GM19239 (cell line): Measurements from ENCODE around the gene ABCB6.

Source experiments
- DNase-seq: peaks from one replicate; pipeline ENCODE4 v3.0.0; 2011; ENCODE audit warnings: low spot score; ENCODE audit not compliant: insufficient read length
- FAIRE-seq: peaks from 2 replicates; lab custom pipeline; 2011; peaks lifted over from hg19 to GRCh38; lab: Jason Lieb, UNC

Gene ABCB6

GRCh38 chr2:219246559-219246958, 27.8 kb upstream of the ABCB6 start:
- no peak for FAIRE-seq

DNA sequence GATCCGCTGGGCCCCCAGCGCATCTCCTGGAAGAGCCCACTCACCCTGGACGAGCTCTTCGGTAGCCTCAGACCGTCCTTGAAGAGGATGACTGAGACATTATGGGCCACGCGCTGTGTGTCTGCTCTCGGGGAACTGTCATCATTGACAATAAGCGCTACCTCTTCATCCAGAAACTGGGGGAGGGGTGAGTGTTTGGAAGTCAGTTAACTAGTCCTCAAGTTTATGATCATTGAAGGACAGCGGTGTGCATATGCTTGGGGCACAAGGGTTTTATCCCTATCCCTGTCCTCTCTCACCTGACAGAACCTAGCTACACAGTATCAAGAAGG, 27.1 kb upstream of the ABCB6 start:
- FAIRE-seq = peak; percentile 48
- DNase-seq = no peak

More at GRCh38 chr2:219246559-219246958, 27.8 kb upstream of the ABCB6 start:
- DNase-seq = no peak

DNA sequence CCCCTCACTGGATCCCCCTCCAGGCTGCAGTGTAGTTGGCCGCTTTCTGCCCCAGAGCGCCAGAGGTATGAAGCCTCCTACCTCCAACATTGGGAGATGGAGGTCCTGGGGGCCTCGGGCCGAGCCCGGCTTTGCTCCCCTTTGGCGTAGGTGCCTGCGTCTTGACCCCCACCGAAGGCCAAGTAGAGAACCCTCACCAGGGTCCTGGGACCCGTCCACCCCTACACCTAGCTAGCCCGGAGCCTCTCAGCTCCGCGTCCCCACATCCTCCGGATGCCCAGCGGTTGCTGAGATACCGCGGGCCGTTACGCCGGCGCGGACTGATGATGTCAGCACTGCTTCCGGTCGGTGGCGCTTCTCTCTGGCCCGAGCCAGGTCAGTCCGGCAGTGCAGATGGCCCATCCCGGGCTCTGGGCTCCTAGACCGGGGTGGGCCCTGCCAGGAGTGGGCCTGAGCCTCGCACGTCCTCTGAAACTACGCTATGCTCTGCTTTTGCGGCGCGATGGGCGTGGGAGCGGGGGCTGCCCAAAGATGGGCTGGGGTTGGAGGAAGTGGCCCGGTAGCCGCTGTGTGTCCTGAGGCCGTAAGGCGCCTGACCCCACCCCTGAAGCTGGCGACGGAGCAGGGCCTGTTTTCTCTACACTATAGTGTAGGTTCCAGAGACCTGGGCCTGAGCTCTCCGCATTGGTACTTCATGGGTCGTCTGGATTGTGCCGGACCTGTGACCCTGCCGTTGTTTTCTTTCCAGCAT, 26.6 kb upstream of the ABCB6 start, which contains the start of the genes GLB1L and STK16:
Gene GLB1L (minus strand): TSS at position 297 of the 751 bp plus-strand sequence. CDS start 1,871 bp downstream, outside the sequence.
Gene STK16 (plus strand): TSS at position 332 of the 751 bp plus-strand sequence. CDS start 521 bp downstream, outside the sequence.
- FAIRE-seq (peak; percentile 89), DNase-seq (peak; percentile 89)

DNA sequence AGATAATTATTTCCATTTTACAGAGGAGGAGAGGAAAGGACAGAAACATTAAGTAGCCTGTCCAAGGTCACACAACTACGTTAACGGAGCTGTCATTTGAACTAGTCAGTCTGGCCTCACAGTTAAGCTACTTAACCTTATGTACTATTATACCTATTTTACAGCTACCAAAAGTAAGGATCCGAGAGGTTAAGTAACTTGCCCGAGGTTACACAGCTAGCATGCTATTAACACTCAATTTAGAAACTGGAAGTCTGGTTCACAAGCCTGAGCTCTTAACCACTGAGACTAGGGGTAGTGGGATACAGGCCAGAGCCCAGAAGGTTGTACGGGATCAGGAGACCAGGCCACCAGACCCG, 26.0 kb upstream of the ABCB6 start:
- FAIRE-seq = peak; percentile 71

DNA sequence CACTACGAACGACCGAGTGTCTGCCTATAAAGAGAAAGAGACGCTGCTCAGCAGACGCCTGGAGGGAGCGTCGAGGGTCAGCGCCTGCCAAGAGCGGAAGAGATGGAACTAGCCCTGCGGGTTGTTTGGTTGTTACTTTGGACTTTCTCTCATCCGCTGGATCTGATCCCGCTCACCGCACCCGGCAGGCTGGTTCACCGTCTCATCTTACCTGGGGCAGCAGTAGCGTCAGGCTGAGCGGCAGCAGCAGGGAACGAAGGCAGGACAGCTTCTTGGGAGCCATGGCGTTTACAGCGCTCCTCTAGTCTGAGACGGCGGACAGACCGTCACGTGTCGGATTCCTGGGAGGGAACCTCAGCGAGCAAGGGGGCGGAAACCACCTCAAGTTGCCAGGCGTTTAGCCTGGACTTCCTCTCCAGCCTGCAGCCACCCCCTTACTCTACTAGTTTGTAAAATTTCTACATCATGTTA, 24.6 kb upstream of the ABCB6 start:
- no peak for FAIRE-seq
- no peak for DNase-seq

More for the DNA sequence above, 26.0 kb upstream of the ABCB6 start:
- DNase-seq = no peak

DNA sequence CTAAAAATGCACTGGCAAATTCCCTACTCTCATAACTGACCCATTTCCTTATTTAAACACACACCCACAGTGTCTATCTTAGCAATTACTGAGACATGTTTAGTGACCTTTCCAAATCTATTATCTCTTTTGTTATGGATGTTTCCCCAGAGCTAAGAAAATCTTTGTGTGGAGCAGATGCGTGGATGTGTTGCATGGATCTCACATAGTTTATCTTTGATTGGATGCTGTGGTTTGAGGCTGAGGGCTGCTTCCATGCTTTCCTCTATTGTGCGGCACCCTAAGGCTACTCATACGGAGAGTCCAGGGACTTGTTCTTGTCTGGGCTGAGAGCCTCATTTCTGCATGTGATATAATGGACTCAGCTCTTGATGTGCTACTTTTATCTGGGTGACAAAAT, 15.6 kb upstream of the ABCB6 start:
- DNase-seq (no peak), FAIRE-seq (no peak)

- DNase-seq (no peak), FAIRE-seq (peak; percentile 74)
Measured at GRCh38 chr2:219230059-219230540, 11.3 kb upstream of the ABCB6 start.

GRCh38 chr2:219229305-219230058, 10.7 kb upstream of the ABCB6 start, which contains the start of the genes ANKZF1 and ATG9A:
Gene ANKZF1 (plus strand): TSS chr2:219229806. CDS start chr2:219230258, 452 bp downstream.
Gene ATG9A (minus strand): TSS chr2:219229636. CDS start chr2:219228024, 1,612 bp downstream.
- peak; percentile 99 for DNase-seq
- FAIRE-seq = peak; percentile 99

DNA sequence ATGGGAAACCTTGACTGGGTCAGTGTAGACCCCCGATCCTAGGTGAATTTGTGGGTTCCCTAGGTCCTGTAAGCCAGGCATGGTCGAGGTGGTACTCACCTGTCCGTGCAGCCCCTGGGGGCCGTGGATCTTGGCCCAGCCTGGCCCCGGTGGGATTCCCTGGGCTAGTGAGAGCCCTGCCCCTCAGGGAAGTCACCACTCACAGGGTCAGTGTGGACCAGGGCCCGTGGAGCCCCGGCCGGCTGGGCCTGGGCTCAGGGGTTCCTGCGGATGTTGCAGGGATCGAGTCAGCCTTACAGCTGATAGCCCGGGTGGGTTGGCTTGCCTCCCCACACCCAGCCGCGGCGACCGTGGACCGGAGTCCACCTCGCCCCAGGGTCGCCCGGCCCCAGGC, 10.2 kb upstream of the ABCB6 start:
- DNase-seq = no peak
- no peak for FAIRE-seq

- no peak for FAIRE-seq
Measured at GRCh38 chr2:219228041-219228910, 9.5 kb upstream of the ABCB6 start.

GRCh38 chr2:219225350-219225749, 6.6 kb upstream of the ABCB6 start:
- no peak for FAIRE-seq

More at GRCh38 chr2:219228041-219228910, 9.5 kb upstream of the ABCB6 start:
- no peak for DNase-seq

GRCh38 chr2:219223831-219224610, 5.3 kb upstream of the ABCB6 start:
- FAIRE-seq (no peak), DNase-seq (no peak)

More at GRCh38 chr2:219225350-219225749, 6.6 kb upstream of the ABCB6 start:
- DNase-seq = no peak

GRCh38 chr2:219221957-219222518, 3.3 kb upstream of the ABCB6 start:
- DNase-seq (no peak), FAIRE-seq (no peak)

DNA sequence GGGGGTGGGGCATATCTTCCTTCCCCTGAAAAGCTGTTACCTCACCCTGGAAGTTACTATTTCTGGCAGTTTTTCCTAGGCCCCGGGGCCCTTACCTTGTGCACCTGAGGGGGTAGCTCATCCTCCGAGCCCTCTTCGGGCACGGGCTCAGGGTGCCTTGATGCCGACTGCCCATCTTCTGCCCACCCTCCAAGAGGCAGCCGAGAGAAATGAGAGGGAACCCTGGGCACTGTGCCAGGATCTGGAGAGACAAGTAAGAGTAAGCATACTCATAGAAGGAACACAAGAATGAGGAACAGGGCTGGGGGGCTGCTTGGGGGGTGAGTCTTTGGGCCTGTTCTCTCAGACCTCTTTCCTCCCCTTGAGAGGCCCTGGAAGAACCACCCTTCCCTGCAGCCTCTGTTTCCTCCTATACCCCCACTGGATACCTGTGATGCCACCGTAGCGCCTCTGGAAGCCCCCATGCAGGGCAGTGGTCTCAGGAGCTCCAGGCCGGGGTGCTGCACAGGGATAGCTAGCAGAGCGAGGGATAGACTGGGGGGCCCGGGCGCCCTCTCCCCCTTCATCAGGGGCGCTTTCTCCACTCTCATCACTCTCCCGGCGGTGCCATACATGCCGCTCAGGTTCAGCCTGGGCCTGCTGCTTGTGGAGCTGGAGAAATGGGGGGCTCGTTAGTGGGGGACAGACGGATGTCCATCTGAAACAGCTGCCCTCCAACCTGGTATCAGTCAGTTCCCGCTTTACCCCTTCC, 2.1 kb upstream of the ABCB6 start:
- no peak for DNase-seq
- FAIRE-seq = no peak

DNA sequence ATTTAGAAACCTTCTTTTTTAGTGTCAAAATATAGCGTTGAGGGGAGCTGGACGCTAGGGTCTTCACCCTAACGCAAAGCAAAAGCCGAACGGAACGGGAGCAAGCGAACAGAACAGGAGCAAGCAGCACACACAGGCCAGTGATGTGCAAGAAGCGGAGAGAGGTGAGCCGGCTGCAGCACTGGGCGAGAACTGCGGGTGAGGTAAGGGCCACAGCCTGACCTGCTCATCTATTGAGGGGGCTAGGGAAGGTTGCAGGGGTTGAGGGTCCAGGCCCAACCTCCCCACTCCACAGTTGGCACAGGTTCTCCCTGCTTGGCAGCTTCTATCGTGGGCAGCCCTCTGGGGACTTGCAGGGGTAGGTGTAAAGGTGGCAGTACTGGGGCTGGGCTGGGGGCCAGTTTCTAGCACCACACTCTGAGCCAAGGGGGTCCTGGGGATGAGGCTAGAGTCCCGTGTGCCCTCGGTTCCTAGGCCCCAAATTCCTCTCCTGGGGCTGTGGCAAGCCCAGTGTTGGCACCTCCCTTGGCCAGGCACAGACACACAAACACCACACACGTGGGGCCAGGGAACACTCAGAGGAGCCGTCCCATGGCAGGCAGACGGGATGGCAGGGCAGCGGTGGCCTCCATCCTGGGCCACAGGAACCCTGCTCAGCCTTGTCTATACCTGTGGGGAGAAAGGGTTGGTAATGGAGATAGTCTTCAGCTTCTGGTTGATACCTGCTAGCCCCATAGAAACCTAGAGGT, 1.2 kb upstream of the ABCB6 start:
- no peak for FAIRE-seq
- no peak for DNase-seq

GRCh38 chr2:219218217-219218731, 484 bp downstream of the ABCB6 start:
- DNase-seq = no peak
- FAIRE-seq = no peak

DNA sequence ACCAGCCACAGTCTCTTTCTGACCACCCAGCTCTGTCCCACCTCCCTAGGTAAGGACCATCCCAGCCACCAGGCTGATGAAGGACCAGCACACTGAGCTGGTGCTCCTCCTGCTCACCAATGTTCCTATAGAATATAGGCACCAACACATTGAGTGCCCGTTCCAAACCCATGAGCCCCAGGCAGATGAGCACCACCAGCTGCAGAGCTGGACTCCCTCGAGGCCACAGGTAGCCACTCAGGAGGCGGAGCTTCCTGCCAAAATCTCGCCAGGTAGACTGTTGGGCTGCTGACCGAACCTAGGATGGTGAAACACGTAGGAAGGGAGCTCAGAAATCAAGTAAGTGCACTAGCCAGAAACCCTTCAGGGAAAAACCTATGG, 2.2 kb downstream of the ABCB6 start:
- no peak for FAIRE-seq
- DNase-seq = no peak
